Esophagus muscularis mucosa (tissue), 4 donors: Measurements from ENCODE around the gene NID2. TPM values are rescaled to one million over a fixed set of nuclear protein-coding genes. Genes with fewer than 3 reads are reported as not detected.

Experiments
- DNase-seq: peaks from one replicate; pipeline ENCODE4 v3.0.0-alpha.2; 2017; ENCODE audit errors: extremely low spot score
- H3K27ac ChIP-seq, 4 donors: fragments of 200-600 bp; sonication (generic); replicated peaks in 1 of 4; 1 replicate in 3 of 4; 2 replicates in 1 of 4; pipeline ENCODE4 v1.5.1; 2016 to 2019; ENCODE audit warnings: mild to moderate bottlenecking in 1 of 4
- H3K27me3 ChIP-seq, 4 donors: fragments of 200-600 bp; sonication (generic); one replicate each; pipeline versions ENCODE4 v1.5.1 to v1.6.0; 2016 to 2019
- H3K36me3 ChIP-seq, 4 donors: fragments of 200-600 bp; sonication (generic); one replicate each; pipeline ENCODE4 v1.5.1; 2016 to 2019
- H3K4me1 ChIP-seq, 4 donors: fragments of 200-600 bp; sonication (generic); one replicate each; pipeline ENCODE4 v1.5.1; 2016 to 2019
- H3K4me3 ChIP-seq, 4 donors: fragments of 200-600 bp; sonication (generic); 1 replicate in 2 of 4; 2 replicates in 2 of 4; pipeline ENCODE4 v1.5.1; 2016 to 2019; ENCODE audit warnings: mild to moderate bottlenecking in 4 of 4, moderate library complexity in 1 of 4
- H3K9me3 ChIP-seq, 4 donors: fragments of 200-600 bp; sonication (generic); 1 replicate in 3 of 4; 2 replicates in 1 of 4; pipeline ENCODE4 v1.5.1; 2016 to 2019
- CTCF ChIP-seq, 3 experiments: fragments of 200-600 bp in 2 of 3; fragments of 450-650 bp in 1 of 3; sonication (generic) in 2 of 3; IDR thresholded peaks; one replicate each; pipeline ENCODE4 v1.5.1; 2017 to 2019; ENCODE audit warnings: antibody characterized with exemption in 3 of 3, mild to moderate bottlenecking in 2 of 3, moderate library complexity in 1 of 3
- EP300 ChIP-seq: sonication (generic); formaldehyde crosslinking; IDR thresholded peaks from one replicate; pipeline ENCODE4 v1.6.1; 2017; ENCODE audit warnings: antibody characterized with exemption
- POLR2A ChIP-seq: fragments of 450-650 bp; IDR thresholded peaks from one replicate; pipeline ENCODE4 v1.6.1; 2017; ENCODE audit warnings: antibody characterized with exemption, moderate library complexity, mild to moderate bottlenecking, low read depth
- POLR2AphosphoS5 ChIP-seq, 2 donors: sonication (generic); formaldehyde crosslinking; IDR thresholded peaks; one replicate each; pipeline ENCODE4 v1.6.1; 2017; ENCODE audit warnings: antibody characterized with exemption in 2 of 2
- WGBS: methylation state at CpG from one replicate; pipeline ENCODE4 v1.1.5; 2018; 5-methylcytosine and 5-hydroxymethylcytosine counted together
- intact Hi-C: fragments of 100-400 bp; cut with DNase I; formaldehyde crosslinking; loops from one replicate; pipeline ENCODE4 v1.15.1; 2023
- total RNA-seq, 4 donors: library from RNA; depleted of rRNA; stranded (reverse); fragments of >200 nt; gene quantifications; one replicate each; pipeline versions ENCODE4 v1.1.0 to v1.2.1, GENCODE V29; 2016

Gene NID2
- total RNA-seq, 4 donors from 2014 or later, result 40.4 to 77.2 (median 57.5) TPM

GRCh38 chr14:52020866-52021717, 47.8 kb downstream of the NID2 start:
- peaks cover 18 to 40% (median 28%) of the 10 kb centered on the region in 4 donors for H3K36me3 ChIP-seq
- H3K4me1 ChIP-seq, result peaks cover 36 to 65% (median 50%) of the 10 kb centered on the region in 4 donors
- no peak for TF ChIP-seq POLR2A
- no peak for TF ChIP-seq CTCF (IDR thresholded peaks at IDR 0.05)
- no peak for TF ChIP-seq EP300
- TF ChIP-seq POLR2AphosphoS5 (IDR thresholded peaks at IDR 0.05), result no peak
- no peaks in the 10 kb centered on the region for H3K27me3 ChIP-seq
- intact Hi-C loops, result no loop called here
- WGBS, result 68% methylated on average over 7 of the region's 7 CpGs
- peak overlapping the region in 1 of 4 donors; percentile 28 for H3K27ac ChIP-seq
- H3K4me3 ChIP-seq, result no peak overlapping the region
- no peaks in the 10 kb centered on the region for H3K9me3 ChIP-seq
- DNase-seq, result no peak

- Histone ChIP-seq H3K4me3 (no peak overlapping the region), H3K36me3 (peaks cover 18 to 37% (median 28%) of the 10 kb centered on the region in 4 donors), H3K4me1 (peaks cover 39 to 66% (median 48%) of the 10 kb centered on the region in 4 donors), H3K27ac (no peak overlapping the region), H3K9me3 (no peaks in the 10 kb centered on the region), H3K27me3 (no peaks in the 10 kb centered on the region)
- WGBS, result 76% methylated on average over 5 of the region's 5 CpGs
- intact Hi-C loops, result no loop called here
- TF ChIP-seq EP300, result no peak
- TF ChIP-seq POLR2A, result no peak
- no peak for TF ChIP-seq CTCF (IDR thresholded peaks at IDR 0.05)
- TF ChIP-seq POLR2AphosphoS5 (IDR thresholded peaks at IDR 0.05), result no peak
- DNase-seq, result no peak
Measured at GRCh38 chr14:52020161-52020714, 48.6 kb downstream of the NID2 start.

GRCh38 chr14:52018970-52019369, 49.9 kb downstream of the NID2 start:
- intact Hi-C loops, result no loop called here
- WGBS, result 95% methylated on average over 8 of the region's 8 CpGs
- DNase-seq, result no peak
- Histone ChIP-seq H3K4me3 (no peak overlapping the region), H3K9me3 (no peaks in the 10 kb centered on the region), H3K27me3 (no peaks in the 10 kb centered on the region), H3K4me1 (peaks cover 45 to 72% (median 53%) of the 10 kb centered on the region in 4 donors), H3K27ac (no peak overlapping the region), H3K36me3 (peaks cover 18 to 49% (median 34%) of the 10 kb centered on the region in 4 donors)
- no peak for TF ChIP-seq POLR2A
- TF ChIP-seq CTCF (IDR thresholded peaks at IDR 0.05), result no peak
- no peak for TF ChIP-seq POLR2AphosphoS5 (IDR thresholded peaks at IDR 0.05)
- no peak for TF ChIP-seq EP300

- H3K4me1 ChIP-seq, result peaks cover 45 to 73% (median 48%) of the 10 kb centered on the region in 4 donors
- no peak overlapping the region for H3K27ac ChIP-seq
- H3K36me3 ChIP-seq, result peaks cover 18 to 55% (median 36%) of the 10 kb centered on the region in 4 donors
- H3K4me3 ChIP-seq, result no peak overlapping the region
- intact Hi-C loops, result no loop called here
- no peaks in the 10 kb centered on the region for H3K27me3 ChIP-seq
- no peaks in the 10 kb centered on the region for H3K9me3 ChIP-seq
- DNase-seq, result no peak
- TF ChIP-seq EP300 (no peak), POLR2AphosphoS5 (IDR thresholded peaks at IDR 0.05) (no peak), POLR2A (no peak), CTCF (IDR thresholded peaks at IDR 0.05) (no peak)
- 85% methylated on average over 4 of the region's 4 CpGs for WGBS
Measured at GRCh38 chr14:52018252-52018651, 50.6 kb downstream of the NID2 start.
